ENCODE data around the gene RAB11B. TPM values are rescaled to one million over a fixed set of nuclear protein-coding genes. Genes with fewer than 3 reads are reported as not detected.
"Not testable (repeated sequence)": the region's sequence is repeated elsewhere in the genome, so short reads cannot be mapped to it uniquely, and the experiment has no call there.

Gene RAB11B
- total RNA-seq, 1 experiment from 2014 or later, result 9.1 TPM

DNA sequence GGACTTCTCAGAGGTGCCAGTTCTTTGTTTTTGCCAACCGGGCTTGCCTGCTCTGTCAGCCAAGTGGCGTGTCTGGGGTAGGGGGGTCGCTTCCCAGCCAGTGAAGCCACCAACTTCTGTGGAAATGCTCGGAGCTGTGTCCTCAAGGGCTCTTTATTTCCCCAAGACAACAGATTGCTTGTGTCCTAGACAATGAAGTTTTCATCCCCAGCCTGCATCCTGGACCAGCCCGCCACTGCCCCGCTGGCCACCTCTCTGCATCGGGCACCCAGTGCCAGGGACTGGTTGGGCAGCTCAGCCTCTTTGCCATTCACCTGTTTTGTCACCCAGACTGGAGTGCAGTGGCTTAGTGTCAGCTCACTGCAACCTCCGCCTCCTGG, 3.7 kb downstream of the RAB11B start:
- no peak for DNase-seq (ENCODE audit: low read depth in 1 of 2, low spot score in 2 of 2)
- H3K9me3 ChIP-seq (replicated peaks), result 0 out of 2 replicates have a peak, but pooled peaks cover 2% of the 10 kb centered on the region
- H3K27me3 ChIP-seq (replicated peaks), result no peaks in the 10 kb centered on the region
- no peak overlapping the region for H3K4me3 ChIP-seq
- H3K36me3 ChIP-seq, result peaks cover 29% of the 10 kb centered on the region
- peaks cover 29% of the 10 kb centered on the region for H3K4me1 ChIP-seq (replicated peaks)
- no peak overlapping the region for H3K27ac ChIP-seq

DNA sequence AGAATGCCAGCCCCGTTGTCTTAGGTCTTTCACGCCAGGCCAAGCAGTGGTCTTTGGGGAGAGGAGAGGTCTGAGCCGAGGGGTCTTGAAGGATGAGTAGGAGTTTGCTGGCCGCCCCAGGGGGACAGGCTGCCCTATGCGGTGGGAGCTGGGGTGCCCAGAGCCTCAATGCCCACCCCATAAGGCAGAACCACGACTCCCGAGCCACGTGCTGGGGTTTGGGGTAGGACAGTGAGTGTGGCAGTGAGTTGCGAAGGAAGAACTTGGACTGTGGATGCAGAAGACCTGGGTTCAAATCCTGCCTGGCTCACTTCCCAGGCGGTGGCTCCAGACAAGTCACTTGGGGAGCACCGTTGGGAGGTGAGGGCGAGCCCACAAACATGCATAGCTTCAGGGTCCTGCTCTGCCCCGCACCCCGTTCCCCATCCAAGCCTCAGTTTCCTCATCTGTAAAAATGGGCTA, 5.5 kb downstream of the RAB11B start:
- H3K36me3 ChIP-seq, result peaks cover 36% of the 10 kb centered on the region
- H3K27me3 ChIP-seq (replicated peaks), result no peaks in the 10 kb centered on the region
- no peak overlapping the region for H3K4me3 ChIP-seq
- no peak overlapping the region for H3K27ac ChIP-seq
- no peak for DNase-seq (ENCODE audit: low read depth in 1 of 2, low spot score in 2 of 2)
- 0 out of 2 replicates have a peak, but pooled peaks cover 2% of the 10 kb centered on the region for H3K9me3 ChIP-seq (replicated peaks)
- peaks cover 29% of the 10 kb centered on the region for H3K4me1 ChIP-seq (replicated peaks)

DNA sequence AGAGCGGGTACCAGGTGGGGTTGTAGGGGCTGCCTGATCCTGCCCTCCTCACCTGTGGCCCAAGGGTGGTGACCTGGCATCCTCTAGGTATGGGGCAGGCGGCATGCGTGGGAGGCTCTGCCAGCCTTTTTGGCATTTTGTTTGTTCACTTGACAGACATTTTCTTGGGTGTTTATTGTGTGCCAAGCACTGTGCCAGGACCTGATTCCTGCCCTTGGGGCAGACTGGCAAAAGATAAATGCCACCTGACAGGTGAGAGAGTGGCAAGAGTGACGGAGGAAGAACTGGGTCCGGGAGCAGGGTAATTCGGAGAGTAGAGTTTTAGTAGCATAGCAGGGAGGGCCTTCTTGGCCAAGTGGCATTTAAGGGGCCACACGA, 6.0 kb downstream of the RAB11B start:
- no peak for DNase-seq (ENCODE audit: low read depth in 1 of 2, low spot score in 2 of 2)
- H3K27me3 ChIP-seq (replicated peaks), result no peaks in the 10 kb centered on the region
- peaks cover 25% of the 10 kb centered on the region for H3K4me1 ChIP-seq (replicated peaks)

DNA sequence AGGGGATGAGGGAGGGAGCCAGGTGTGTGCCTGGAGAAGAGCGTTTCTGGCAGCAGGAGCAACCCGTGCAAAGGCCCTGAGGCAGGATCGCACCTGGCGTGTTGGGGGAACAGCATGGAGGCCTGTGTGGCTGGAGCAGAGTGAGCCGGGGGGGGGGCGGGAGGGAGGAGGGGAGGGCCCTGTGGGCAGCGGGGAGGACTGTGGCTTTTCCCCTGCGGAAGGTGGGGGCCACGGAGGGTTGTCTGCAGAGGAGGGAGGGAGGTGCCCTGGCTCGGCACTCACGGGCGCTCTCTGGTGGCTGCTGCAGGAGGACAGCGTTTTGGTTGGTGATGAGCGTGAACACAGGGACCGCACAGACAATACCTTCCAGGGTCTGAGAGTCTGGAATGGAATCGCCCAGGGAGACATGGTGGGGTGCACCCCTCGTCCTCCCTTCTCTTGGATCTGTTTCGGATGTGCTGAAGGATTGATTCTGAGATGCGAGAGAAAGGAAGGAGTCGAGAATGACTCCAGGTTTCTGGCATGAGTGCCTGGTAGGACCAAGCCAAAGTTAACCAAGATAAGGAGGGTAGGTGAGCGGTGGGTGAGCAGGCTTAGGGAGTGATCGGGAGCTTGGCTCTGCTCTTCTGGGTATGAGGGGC, 6.5 kb downstream of the RAB11B start:
- Histone ChIP-seq H3K4me1 (replicated peaks) (peaks cover 22% of the 10 kb centered on the region), H3K9me3 (replicated peaks) (0 out of 2 replicates have a peak, but pooled peaks cover 2% of the 10 kb centered on the region), H3K27ac (no peak overlapping the region), H3K27me3 (replicated peaks) (no peaks in the 10 kb centered on the region), H3K36me3 (peaks cover 36% of the 10 kb centered on the region), H3K4me3 (no peak overlapping the region)
- peak; percentile 54 to 83 for DNase-seq (ENCODE audit: low read depth in 1 of 2, low spot score in 2 of 2)

More for the DNA sequence above, 6.0 kb downstream of the RAB11B start:
- H3K27ac ChIP-seq, result no peak overlapping the region
- H3K9me3 ChIP-seq (replicated peaks), result 0 out of 2 replicates have a peak, but pooled peaks cover 2% of the 10 kb centered on the region
- peaks cover 33% of the 10 kb centered on the region for H3K36me3 ChIP-seq
- H3K4me3 ChIP-seq, result no peak overlapping the region

DNA sequence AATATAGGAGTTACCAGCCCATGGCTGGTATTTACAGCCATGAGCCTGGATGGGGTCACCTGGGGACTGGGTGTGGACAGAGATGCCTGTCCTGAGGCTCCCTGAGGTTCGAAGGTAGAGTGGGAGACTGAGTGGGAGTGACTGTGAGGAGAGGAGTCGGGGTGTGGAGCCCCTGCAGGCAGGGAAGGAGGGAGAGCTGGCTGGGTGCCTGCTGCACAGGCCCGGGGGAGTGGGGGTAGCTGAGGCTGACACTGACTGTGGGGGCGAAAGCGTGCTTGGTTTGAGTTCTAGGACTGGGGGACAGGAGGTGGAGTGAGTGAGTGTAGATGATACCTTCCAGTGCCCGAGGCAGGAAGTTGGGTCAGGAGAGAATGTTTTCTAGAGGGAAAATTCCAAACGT, 7.1 kb downstream of the RAB11B start:
- no peaks in the 10 kb centered on the region for H3K27me3 ChIP-seq (replicated peaks)
- H3K36me3 ChIP-seq, result peaks cover 42% of the 10 kb centered on the region
- peaks cover 22% of the 10 kb centered on the region for H3K4me1 ChIP-seq (replicated peaks)
- H3K27ac ChIP-seq, result no peak overlapping the region
- DNase-seq (ENCODE audit: low read depth in 1 of 2, low spot score in 2 of 2), result no peak
- H3K4me3 ChIP-seq, result no peak overlapping the region
- 0 out of 2 replicates have a peak, but pooled peaks cover 2% of the 10 kb centered on the region for H3K9me3 ChIP-seq (replicated peaks)

DNA sequence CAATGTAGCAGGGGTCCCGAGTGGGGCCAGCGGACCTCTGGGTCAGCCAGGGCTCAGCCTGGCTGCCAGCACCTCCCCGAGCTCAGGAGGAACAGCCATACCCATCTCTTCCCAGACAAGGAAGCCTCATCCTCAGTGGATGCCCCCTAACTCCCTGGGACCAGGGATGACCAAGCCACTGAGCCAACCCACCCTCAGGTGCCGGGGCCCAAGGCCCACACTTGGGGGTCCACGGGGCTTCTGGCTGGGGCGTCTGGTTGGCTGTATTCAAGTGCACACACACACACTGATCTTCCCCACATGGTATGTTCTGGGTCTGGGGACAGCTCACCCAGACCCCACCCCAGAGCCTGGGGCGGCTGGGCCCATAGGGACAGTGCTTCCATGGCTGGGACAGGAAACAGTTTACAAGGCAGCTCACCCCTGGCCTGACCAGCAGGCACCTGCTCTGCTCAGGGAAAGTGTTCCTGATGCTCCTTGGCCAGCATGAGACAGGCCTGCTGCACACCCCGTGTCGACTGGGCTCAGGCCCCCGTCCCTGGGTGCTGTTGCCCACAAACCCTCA, 7.7 kb downstream of the RAB11B start:
- peaks cover 22% of the 10 kb centered on the region for H3K4me1 ChIP-seq (replicated peaks)
- no peak overlapping the region for H3K27ac ChIP-seq
- H3K4me3 ChIP-seq, result no peak overlapping the region
- H3K9me3 ChIP-seq (replicated peaks), result 0 out of 2 replicates have a peak, but pooled peaks cover 2% of the 10 kb centered on the region
- DNase-seq (ENCODE audit: low read depth in 1 of 2, low spot score in 2 of 2), result no peak
- H3K27me3 ChIP-seq (replicated peaks), result no peaks in the 10 kb centered on the region
- peaks cover 48% of the 10 kb centered on the region for H3K36me3 ChIP-seq

DNA sequence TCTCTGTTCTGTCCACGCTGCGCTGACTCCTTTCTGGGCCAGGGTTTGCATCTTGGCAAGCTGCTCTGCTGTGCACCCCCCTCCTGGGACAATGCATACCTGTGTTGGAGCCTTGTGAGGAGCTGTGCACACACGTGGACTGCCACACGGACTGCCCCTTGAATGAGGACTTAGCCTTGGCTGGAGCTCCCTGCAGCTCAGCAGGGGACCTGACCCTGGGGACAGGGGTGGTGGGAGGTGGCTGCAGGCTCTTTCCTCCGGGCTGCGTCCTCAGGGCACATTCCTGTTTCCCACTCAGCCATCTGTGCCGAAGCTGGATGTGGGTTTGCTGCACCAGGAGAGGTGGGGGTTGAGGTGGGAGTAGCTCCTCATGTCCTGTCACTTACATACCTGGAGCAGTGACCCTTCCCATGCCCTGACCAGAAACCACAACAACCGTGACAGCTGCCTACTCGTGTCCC, 8.2 kb downstream of the RAB11B start:
- Histone ChIP-seq H3K9me3 (replicated peaks) (0 out of 2 replicates have a peak, but pooled peaks cover 2% of the 10 kb centered on the region), H3K27ac (no peak overlapping the region), H3K4me3 (no peak overlapping the region), H3K27me3 (replicated peaks) (no peaks in the 10 kb centered on the region), H3K36me3 (peaks cover 53% of the 10 kb centered on the region), H3K4me1 (replicated peaks) (peaks cover 22% of the 10 kb centered on the region)
- DNase-seq (ENCODE audit: low read depth in 1 of 2, low spot score in 2 of 2), result no peak

DNA sequence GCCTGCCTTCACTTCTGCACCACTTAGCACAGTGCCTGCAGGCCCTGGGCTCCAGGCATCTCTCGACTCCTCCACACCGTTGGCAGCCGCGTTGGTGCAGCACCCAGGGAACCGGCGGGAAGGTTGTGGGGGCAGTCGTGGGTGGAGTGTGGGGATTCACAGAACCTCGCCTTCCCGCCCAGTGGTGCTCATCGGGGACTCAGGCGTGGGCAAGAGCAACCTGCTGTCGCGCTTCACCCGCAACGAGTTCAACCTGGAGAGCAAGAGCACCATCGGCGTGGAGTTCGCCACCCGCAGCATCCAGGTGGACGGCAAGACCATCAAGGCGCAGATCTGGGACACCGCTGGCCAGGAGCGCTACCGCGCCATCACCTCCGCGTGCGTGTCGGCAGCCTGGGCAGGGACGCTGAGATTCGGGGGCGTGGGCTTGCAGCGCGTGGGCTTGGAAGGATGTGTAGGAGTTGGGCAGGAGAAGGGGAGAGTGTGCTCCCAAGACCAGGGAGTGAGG, 9.6 kb downstream of the RAB11B start:
- Histone ChIP-seq H3K4me1 (replicated peaks) (peaks cover 14% of the 10 kb centered on the region), H3K27ac (no peak overlapping the region), H3K4me3 (no peak overlapping the region), H3K36me3 (peaks cover 55% of the 10 kb centered on the region), H3K27me3 (replicated peaks) (no peaks in the 10 kb centered on the region), H3K9me3 (replicated peaks) (0 out of 2 replicates have a peak, but pooled peaks cover 2% of the 10 kb centered on the region)
- DNase-seq (ENCODE audit: low read depth in 1 of 2, low spot score in 2 of 2), result peak in 1 of 2 experiments; percentile 46

DNA sequence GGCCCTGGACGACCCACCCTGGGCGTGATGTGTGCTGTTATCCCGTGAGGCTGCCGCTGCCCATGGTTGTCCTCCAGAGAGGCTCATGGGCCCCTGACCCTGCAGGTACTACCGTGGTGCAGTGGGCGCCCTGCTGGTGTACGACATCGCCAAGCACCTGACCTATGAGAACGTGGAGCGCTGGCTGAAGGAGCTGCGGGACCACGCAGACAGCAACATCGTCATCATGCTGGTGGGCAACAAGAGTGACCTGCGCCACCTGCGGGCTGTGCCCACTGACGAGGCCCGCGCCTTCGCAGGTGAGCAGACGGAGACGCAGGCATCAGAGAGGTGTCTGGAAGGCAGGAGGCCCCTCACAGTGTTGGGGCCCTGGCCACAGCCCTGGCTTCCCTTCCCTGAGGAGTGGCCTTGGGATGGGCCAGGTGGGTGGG, 11.8 kb downstream of the RAB11B start:
- Histone ChIP-seq H3K4me1 (replicated peaks) (no peaks in the 10 kb centered on the region; the same call in 1 of the 2 replicates), H3K4me3 (no peak overlapping the region), H3K27me3 (replicated peaks) (no peaks in the 10 kb centered on the region), H3K36me3 (peaks cover 58% of the 10 kb centered on the region), H3K9me3 (replicated peaks) (no peaks in the 10 kb centered on the region), H3K27ac (no peak overlapping the region)
- DNase-seq (ENCODE audit: low read depth in 1 of 2, low spot score in 2 of 2), result no peak

DNA sequence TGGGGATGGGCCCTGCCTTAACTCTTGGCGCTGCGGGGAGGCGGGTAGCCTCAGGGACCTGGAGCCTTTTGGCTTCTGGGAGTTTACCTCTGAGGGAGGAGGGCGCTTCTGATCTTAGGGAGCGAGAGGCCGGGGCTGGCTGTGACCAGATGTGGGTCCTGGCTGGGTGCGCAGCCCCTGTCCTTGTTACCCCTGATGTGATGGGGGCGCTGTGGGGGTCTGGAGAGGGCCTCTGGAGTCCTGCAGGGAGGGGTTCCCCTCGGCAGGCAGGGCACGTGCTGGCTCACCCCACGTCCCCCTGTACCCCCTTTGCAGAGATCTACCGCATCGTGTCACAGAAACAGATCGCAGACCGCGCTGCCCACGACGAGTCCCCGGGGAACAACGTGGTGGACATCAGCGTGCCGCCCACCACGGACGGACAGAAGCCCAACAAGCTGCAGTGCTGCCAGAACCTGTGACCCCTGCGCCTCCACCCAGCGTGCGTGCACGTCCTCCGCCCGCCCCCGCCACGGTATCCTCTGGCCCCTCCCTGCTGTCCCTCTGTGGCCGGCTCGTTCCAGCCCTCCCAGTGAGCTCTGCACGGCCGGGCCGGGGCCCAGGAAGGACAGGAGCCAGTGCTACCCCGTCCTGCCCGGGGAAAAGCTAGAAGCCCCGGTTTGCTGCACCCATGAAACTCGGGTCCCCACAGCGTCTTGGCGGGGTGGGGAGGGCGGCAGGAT, 13.1 kb downstream of the RAB11B start:
- no peaks in the 10 kb centered on the region for H3K27me3 ChIP-seq (replicated peaks)
- H3K36me3 ChIP-seq, result peaks cover 52% of the 10 kb centered on the region
- no peaks in the 10 kb centered on the region for H3K4me1 ChIP-seq (replicated peaks)
- H3K4me3 ChIP-seq, result no peak overlapping the region
- no peak overlapping the region for H3K27ac ChIP-seq
- H3K9me3 ChIP-seq (replicated peaks), result no peaks in the 10 kb centered on the region
- peak in 1 of 2 experiments; percentile 43 for DNase-seq (ENCODE audit: low read depth in 1 of 2, low spot score in 2 of 2)

DNA sequence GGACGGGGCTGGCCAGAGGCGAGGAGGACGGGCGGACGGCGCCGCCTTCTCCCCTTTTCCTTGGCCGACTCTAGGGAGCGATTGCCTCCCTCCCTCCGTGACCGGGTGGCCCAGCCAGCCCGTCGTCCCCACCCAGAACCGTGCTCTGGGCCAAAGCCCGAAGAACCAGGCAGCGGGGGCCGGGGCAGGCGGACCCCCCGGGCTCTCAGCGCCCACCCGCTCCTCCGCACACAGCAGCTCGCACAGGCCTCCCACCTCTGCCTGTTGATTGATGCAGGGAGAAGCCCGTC, 13.6 kb downstream of the RAB11B start:
- Histone ChIP-seq H3K9me3 (replicated peaks) (no peaks in the 10 kb centered on the region), H3K4me1 (replicated peaks) (no peaks in the 10 kb centered on the region), H3K4me3 (no peak overlapping the region), H3K27ac (no peak overlapping the region), H3K36me3 (peaks cover 49% of the 10 kb centered on the region), H3K27me3 (replicated peaks) (no peaks in the 10 kb centered on the region)
- DNase-seq (ENCODE audit: low read depth in 1 of 2, low spot score in 2 of 2), result no peak

DNA sequence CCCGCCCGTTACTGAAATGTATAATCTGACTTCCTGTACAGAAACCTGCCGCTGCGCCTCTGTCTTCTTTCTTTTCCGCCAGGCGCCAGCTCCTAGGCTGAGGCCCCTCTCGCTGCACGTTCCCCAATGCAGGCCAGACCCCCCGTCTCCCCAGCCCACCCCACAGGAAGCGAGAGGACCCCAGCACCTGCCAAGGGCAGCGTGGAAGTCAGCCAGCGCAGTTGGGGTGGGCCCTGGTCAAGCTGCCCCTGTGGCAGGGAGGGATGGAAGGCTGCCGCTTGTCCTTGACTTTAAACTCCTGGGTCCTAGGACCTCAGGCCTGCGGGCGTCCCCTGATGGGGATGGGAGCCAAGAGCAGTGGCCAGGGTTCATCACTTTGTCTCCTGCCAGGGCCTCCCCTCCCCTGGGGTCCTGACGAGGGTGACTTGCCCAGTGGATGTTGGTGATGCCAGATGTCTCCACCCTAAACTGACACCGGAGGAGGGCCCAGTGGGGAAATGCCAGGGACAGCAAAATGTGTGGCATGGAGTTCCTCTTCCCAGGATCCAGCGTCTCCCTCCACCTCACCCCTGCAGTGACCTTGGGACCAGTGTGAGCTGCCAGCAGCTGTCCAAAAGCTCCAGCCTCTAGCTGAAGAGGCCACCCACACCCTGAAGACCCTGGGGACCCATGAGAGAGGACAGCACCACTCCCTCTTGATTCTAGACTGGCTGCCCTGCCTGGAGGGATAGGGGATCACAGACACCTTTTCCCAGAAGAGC, 14.4 kb downstream of the RAB11B start:
- Histone ChIP-seq H3K9me3 (replicated peaks) (no peaks in the 10 kb centered on the region), H3K4me1 (replicated peaks) (no peaks in the 10 kb centered on the region), H3K4me3 (no peak overlapping the region), H3K36me3 (peaks cover 45% of the 10 kb centered on the region), H3K27ac (no peak overlapping the region), H3K27me3 (replicated peaks) (no peaks in the 10 kb centered on the region)
- DNase-seq (ENCODE audit: low read depth in 1 of 2, low spot score in 2 of 2), result no peak

DNA sequence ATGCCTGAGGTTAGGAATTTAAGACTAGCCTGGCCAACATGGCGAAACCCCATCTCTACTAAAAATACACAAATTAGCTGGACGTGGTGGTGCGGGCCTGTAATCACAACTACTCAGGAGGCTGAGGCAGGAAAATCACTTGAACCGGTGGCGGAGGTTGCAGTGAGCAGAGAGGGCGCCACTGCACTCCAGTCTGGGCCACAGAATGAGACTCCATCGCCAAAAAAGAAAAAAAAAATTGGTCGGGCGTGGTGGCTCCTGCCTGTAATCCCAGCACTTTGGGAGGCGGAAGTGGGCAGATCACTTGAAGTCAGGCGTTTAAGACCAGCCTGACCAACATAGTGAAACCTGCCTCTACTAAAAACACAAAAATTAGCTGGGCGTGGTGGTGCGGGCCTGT, 20.6 kb downstream of the RAB11B start:
- not testable (repeated sequence) for H3K9me3 ChIP-seq (replicated peaks); DNase-seq (ENCODE audit: low read depth in 1 of 2, low spot score in 2 of 2); H3K4me1 ChIP-seq (replicated peaks); H3K27ac ChIP-seq; H3K36me3 ChIP-seq; H3K4me3 ChIP-seq; H3K27me3 ChIP-seq (replicated peaks)
